GM12874 (cell line): ENCODE results near the gene CPLX4.

Experiments
- CTCF ChIP-seq: IDR thresholded peaks from 2 replicates; pipeline ENCODE4 v1.5.1; 2011; ENCODE audit warnings: low read depth, mild to moderate bottlenecking, control low read depth, low read length, moderate library complexity; ENCODE audit not compliant: insufficient read depth

CPLX4 gene

DNA sequence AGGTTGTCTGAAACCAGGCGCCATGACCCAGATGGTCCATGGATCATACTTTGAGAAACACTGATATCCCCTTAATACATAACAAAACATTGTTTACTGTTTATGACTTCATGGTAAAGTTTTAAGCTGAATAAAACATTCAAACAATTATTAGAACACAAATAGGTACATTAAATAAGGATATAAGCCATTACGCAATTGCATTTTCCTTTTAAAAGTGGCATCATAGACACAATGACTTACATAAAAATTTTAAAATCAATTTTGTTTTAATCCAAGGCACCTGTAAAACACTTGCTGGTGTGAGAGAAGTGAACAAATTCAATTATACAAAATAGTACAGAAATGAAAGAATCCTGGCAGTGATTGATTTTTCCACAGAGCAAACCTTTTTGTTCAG is 10.2 kb upstream of the CPLX4 start:
- TF ChIP-seq CTCF, result no peak

GRCh38 chr18:59325965-59326364 is 7.5 kb upstream of the CPLX4 start:
- TF ChIP-seq CTCF, result no peak

- TF ChIP-seq CTCF, result no peak
Measured at GRCh38 chr18:59324623-59324971, 6.1 kb upstream of the CPLX4 start.

- TF ChIP-seq CTCF, result no peak
Measured at GRCh38 chr18:59323931-59324622, 5.6 kb upstream of the CPLX4 start.

- TF ChIP-seq CTCF, result no peak
Measured at GRCh38 chr18:59311631-59312030, 6.8 kb downstream of the CPLX4 start.

DNA sequence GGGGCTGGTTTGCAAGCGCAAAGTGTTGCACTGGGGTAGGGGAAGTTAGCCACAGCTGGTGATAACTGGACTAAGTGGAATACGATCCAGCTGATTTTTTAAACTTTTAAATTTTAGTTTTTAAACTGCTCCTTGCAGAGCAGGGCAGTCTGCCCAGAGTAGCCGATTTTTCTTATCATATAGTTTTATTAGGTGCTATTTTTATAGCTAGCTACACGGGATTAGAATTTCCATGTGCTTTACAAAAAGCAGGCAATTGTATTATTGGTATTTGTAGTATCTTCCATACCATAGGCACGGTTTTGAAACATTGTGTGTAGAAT is 9.6 kb downstream of the CPLX4 start:
- no peak for TF ChIP-seq CTCF

DNA sequence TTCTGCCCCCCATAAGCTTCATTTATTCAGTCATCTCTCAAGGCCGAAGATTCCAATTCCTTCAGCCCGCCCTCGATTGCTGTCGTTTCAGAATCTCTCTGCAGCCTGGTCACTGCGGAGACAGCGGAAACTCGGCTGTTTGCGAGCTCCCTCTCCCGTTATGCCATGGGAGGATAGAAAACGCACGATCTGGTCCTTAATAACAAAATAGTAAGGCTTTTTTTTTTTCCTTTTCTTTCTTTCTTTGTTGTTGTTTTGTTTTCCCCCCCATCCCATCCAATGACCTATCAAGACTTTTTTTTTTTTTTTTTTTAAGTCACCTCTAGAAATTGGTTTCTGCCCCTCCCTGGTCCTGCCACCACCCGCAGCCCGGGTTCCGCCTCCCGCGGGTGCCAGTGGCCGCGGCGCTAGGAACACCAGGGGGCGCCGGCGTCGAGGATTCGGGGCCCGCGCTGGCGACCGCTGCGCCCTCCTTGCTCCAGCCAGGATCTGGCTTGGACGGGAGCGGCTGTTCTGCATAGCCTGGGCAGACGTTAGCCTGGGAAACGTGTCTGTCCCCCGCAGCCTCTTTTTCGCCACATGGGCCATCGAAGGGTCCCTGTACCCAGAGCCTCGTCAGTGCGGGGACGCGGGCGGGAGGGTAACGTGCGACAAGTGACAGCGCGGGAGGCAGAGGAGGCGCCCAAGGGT is 10.1 kb downstream of the CPLX4 start:
- TF ChIP-seq CTCF, result peak; percentile 86
